Activated CD8-positive, alpha-beta memory T cell treated with anti-CD3 and anti-CD28 coated beads, Interleukin-2, amount 50 U/mL, for 48 hours (primary cell): ENCODE data around the gene ASB6.
"Not testable (repeated sequence)": the region's sequence is repeated elsewhere in the genome, so short reads cannot be mapped to it uniquely, and the experiment has no call there.

ENCODE experiments used
- DNase-seq: peaks from one replicate; pipeline ENCODE4 v3.0.0-alpha.2; 2020

The ASB6 gene

DNA sequence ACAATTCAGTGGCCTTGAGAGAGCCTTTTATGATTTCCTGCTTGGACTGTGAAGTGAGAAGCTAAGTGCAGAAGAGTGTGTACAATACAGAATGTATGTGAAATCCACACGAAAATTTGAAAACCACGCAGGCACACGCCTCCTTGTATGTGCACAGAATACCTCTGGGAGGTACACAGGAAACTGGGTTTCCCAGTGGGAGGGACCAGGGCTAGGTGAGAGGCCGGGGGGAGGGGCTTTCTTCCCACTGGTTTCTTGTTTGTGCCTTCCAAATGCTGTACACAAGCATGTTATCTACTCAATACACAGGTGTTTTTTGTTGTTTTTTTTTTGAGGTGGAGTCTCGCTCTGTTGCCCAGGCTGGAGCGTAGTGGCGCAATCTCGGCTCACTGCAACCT, 37.2 kb downstream of the ASB6 start:
- no peak for DNase-seq

GRCh38 chr9:129604056-129604765, 37.7 kb downstream of the ASB6 start:
- no peak for DNase-seq

DNA sequence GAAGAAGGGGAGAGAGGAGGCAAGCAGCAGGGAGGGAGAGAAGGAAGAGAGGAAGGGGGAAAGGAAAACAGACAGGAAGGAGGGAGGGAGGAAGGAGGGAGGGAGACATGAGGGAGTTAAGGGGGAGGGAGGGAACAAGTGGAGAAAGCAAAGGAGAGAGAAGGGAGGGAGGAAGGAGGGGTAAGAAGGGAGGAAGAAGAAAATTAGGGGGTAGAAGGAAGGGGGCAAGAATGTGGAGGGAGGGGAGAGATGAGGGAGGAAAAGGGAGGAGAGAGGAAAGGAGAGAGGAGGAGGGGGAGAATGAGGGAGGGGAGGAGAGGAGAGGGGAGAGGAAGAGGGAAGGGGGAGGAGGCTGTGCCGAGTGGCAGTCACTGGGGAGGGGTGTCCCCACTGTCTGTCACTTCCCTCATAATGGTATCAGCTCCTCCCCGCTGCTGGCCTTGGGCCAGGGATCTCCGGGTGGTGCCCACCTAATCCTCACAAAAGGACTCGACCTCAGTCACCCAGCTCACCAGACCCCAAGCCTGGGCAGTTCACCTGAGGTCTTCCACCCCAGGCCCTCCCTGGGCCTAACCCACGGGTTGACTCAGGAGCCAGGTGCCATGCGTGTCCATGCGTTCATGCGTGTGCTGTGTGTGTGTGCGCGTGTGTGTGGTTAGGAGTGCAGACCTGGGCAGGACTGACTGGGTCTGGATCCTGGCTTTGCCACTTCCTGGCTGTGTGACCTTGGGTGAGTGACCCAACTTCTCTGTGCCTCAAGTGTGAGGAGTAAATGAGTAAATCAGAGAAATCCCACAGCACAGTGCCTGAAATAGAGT, 39.1 kb downstream of the ASB6 start:
- DNase-seq = no peak

GRCh38 chr9:129601082-129601674, 40.8 kb downstream of the ASB6 start:
- no peak for DNase-seq

DNA sequence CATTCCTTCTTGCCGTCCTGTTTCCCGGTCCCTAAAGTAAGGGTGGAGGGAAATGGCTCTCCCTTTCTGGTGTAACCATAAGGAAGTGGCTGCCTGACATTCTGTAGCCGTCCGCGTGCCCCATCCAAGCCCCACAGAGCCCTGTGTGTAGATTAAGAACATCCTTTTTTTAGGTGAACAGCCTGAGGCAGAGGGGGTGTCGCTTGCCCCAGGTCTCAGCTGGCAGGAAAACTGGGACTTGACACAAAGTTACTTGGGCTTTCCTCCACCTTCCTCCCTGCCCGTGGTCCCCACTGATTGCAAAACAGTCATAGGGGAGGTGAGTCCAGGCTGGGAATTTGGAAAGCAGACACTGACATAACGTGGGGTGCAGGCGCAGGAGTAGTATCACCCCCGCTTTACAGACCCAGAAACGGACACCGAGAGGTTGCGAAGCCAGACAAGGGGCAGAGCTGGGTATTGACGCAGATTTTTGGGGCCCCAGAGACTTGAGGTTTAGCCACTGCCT, 43.8 kb downstream of the ASB6 start:
- DNase-seq = no peak

- no peak for DNase-seq
Observed at GRCh38 chr9:129597355-129598088, 44.4 kb downstream of the ASB6 start.

DNA sequence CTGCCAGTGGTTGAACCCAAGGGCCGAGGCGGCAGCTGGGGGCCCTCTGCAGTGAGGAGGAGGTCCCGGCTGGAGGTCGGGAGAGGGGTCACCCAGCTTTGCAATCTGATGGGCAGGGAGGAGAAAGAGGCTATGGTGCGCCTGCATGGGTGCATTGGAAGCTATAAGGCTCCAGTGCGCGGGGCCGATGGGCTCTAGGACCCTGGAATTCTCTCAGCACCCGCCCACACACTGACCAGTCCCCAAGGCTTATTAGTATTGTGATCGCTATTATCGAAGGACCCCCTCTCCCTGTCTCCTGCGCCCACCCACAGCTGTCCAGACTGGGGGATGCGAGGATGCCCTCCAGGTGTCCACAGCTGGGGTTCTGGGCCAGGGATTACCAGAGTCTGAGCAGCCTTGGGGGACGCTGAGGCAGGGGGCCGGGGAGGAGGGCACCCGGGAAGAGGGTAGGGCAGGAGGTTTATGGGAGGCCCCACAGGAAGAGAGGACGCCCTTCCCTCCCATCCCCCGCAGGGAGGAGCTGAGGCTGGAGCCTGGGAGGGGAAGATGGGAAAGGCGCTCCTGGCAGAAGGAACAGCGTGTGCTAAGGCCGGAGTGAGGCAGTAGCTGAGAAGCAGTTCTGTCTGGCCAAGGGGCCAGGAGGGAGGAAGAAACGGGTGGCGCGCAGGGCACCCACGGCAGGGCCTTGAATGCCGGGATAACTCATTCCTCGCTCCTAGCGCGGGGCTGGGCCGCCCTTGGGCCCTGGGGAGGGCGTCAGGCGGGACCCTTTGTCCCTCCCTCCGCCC, 45.2 kb downstream of the ASB6 start:
- no peak for DNase-seq

GRCh38 chr9:129595903-129596540, 45.9 kb downstream of the ASB6 start:
- DNase-seq = no peak

- no peak for DNase-seq
Observed at GRCh38 chr9:129595311-129595741, 46.6 kb downstream of the ASB6 start.

- no peak for DNase-seq
Observed at GRCh38 chr9:129594632-129595031, 47.3 kb downstream of the ASB6 start.

DNA sequence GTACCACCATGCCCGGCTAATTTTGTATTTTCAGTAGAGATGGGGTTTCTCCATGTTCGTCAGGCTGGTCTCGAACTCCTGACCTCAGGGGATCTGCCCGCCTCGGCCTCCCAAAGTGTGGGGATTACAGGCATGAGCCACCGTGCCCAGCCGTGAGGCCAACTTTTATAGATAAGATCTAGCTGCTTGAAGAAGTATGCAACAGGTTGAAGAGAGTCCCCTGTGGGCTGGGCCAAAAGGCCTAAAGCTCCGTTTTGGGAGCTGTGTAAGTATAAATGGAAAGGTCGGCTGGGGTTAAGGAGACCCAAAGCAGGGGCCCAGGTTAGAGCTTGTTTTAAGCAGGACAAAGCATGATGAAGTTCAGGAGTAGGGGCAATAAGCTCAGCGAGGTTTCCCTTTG, 49.2 kb downstream of the ASB6 start:
- DNase-seq = not testable (repeated sequence)

DNA sequence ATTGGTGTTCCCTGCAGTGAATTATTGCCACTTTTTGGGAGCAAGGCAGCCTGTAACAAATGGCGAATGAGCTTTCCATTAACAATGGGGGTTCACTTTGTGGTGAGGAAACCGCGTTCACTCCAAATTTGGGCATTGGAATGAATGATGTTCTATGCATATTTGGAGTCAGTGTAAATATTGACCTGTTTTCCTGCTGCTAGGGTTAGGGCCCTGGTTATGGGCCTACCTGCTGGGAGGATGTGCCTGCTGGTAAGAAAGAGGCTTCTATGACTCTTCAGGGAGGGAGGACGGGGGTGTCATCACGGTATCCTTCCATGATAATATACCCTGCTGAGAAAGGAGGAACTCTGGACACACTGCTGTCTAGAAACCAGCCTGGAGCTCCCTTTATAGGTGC, 50.0 kb downstream of the ASB6 start:
- DNase-seq = no peak

DNA sequence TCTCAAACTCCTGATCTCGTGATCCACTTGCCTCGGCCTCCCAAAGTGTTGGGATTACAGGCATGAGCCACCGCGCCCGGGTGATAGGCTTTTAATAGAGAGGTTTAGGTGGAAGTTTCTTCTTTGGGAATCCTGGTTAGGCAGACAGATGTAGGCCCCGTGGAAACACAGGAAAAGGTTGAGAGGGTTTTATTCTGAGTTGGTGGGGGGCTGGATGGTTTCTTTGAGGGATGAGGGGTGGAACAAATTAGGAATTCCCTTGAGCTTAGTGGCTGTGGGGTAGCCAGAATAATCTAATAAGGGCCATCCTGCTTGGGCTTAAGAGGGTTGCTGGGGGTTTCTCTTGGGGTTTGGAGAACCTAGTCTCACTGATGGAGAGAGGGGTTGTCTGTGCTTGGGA, 51.5 kb downstream of the ASB6 start:
- DNase-seq = no peak

- no peak for DNase-seq
Observed at GRCh38 chr9:129587487-129588262, 54.3 kb downstream of the ASB6 start.

GRCh38 chr9:129586685-129587084, 55.3 kb downstream of the ASB6 start:
- no peak for DNase-seq

DNA sequence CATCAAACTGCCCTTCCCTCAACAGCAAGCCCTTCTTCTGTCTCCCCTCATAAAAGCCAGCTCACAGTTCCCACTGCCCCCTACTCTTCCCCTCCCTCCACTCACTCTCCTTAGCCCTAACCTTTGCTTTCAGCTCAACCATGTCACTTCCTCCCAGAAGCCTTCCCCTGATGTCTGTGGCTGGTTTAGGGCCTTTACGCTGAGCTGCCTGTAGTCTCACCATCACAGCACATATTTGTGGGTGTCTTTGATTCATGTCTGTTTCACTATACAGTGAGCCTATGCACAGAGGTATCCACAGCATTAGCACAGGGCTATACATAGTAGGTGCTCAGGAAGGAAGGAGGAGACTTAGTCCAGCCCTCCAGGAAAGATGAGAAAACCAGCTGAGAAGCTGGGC, 55.7 kb downstream of the ASB6 start:
- no peak for DNase-seq

- DNase-seq = no peak
Observed at GRCh38 chr9:129585352-129585751, 56.6 kb downstream of the ASB6 start.
